ENCODE data around the gene FTH1. TPM values are rescaled to one million over a fixed set of nuclear protein-coding genes. Genes with fewer than 3 reads are reported as not detected.

The FTH1 gene
- total and polyA plus RNA-seq, 3 donors from 2014 or later, result 1,162 to 2,237 (median 1,419) TPM

DNA sequence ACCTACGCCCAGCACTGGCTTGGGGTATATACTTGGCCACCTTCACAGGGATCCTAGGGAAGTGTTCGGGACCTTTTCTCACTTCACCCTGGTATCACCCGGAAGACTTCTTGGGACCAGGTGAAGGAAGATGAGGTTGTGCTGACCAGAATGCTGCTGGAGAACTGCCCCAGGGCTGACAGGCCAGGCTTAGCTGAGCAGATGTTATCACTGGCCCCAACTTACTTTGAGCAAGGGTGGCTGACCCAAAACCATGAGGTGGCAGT is 4.5 kb downstream of the FTH1 start:
- Histone ChIP-seq H3K4me1 (peaks cover 38% of the 10 kb centered on the region), H3K27me3 (no peaks in the 10 kb centered on the region), H3K27ac (peak overlapping the region; percentile 68 to 100), H3K4me3 (no peak overlapping the region), H3K9me3 (no peaks in the 10 kb centered on the region), H3K36me3 (ENCODE audit: low read depth, missing control alignments) (no peaks in the 10 kb centered on the region)
- TF ChIP-seq, protein P1, sequence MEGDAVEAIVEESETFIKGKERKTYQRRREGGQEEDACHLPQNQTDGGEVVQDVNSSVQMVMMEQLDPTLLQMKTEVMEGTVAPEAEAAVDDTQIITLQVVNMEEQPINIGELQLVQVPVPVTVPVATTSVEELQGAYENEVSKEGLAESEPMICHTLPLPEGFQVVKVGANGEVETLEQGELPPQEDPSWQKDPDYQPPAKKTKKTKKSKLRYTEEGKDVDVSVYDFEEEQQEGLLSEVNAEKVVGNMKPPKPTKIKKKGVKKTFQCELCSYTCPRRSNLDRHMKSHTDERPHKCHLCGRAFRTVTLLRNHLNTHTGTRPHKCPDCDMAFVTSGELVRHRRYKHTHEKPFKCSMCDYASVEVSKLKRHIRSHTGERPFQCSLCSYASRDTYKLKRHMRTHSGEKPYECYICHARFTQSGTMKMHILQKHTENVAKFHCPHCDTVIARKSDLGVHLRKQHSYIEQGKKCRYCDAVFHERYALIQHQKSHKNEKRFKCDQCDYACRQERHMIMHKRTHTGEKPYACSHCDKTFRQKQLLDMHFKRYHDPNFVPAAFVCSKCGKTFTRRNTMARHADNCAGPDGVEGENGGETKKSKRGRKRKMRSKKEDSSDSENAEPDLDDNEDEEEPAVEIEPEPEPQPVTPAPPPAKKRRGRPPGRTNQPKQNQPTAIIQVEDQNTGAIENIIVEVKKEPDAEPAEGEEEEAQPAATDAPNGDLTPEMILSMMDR (IDR thresholded peaks at IDR 0.05), result no peak
- no peak for TF ChIP-seq POLR2A (IDR thresholded peaks at IDR 0.05)
- 93 to 96% methylated on average over 3 of the region's 3 CpGs for WGBS, 2 donors
- no peak for DNase-seq
- intact Hi-C loops (cut with DNase I; ENCODE audit: low total_unique reads), result no loop called here

DNA sequence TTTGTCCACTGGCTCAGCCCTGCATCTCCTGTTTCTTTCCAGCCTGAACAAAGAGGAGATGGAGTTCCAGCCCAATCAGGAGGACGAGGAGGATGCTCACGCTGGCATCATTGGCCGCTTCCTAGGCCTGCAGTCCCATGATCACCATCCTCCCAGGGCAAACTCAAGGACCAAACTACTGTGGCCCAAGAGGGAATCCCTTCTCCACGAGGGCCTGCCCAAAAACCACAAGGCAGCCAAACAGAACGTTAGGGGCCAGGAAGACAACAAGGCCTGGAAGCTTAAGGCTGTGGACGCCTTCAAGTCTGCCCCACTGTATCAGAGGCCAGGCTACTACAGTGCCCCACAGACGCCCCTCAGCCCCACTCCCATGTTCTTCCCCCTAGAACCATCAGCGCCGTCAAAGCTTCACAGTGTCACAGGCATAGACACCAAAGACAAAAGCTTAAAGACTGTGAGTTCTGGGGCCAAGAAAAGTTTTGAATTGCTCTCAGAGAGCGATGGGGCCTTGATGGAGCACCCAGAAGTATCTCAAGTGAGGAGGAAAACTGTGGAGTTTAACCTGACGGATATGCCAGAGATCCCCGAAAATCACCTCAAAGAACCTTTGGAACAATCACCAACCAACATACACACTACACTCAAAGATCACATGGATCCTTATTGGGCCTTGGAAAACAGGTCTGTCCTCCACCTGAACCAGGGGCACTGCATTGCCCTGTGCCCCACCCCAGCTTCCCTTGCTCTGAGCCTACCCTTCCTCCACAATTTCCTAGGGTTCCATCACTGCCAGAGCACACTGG is 5.0 kb downstream of the FTH1 start:
- H3K4me1 ChIP-seq, result peaks cover 38% of the 10 kb centered on the region
- no peaks in the 10 kb centered on the region for H3K27me3 ChIP-seq
- H3K9me3 ChIP-seq, result no peaks in the 10 kb centered on the region
- H3K36me3 ChIP-seq (ENCODE audit: low read depth, missing control alignments), result no peaks in the 10 kb centered on the region
- WGBS, 2 donors, result 79 to 80% methylated on average over 11 to 12 of the region's 12 CpGs
- H3K4me3 ChIP-seq, result no peak overlapping the region
- H3K27ac ChIP-seq, result peak overlapping the region; percentile 76 to 100
- intact Hi-C loops (cut with DNase I; ENCODE audit: low total_unique reads), result no loop called here
- no peak for DNase-seq
- TF ChIP-seq, protein P1 (IDR thresholded peaks at IDR 0.05), result no peak
- no peak for TF ChIP-seq POLR2A (IDR thresholded peaks at IDR 0.05)

DNA sequence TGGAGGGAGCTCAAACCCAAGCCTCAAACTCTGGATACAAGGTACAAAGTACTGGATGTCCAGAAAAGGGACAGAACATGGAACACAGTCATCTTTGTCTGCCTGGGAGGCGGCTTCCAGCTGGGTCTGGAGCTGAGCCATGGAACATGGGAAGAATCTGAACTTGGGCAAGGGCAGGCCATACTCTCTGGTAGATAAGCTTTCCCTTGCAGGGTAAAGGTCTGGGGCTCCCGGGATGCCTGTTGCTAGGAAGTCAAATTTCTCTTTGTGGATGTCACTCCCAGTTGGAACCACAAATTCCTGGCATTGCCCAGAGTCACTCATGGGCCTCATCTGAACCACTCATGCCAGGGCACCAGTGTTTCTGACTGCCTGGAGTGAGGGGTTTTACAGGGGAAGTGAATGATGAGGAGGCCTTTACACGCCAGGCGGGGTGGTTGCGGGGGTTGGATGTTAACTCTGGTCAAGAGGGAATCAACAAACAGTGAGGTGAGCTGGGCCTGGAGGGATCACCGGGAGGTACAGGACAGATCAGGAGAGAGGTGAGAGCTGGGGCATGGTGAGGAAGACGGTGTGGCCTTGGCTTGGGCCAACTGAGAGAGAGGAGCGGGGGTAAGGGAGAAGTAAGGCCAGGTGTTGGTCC is 5.7 kb downstream of the FTH1 start:
- no peaks in the 10 kb centered on the region for H3K9me3 ChIP-seq
- H3K36me3 ChIP-seq (ENCODE audit: low read depth, missing control alignments), result no peaks in the 10 kb centered on the region
- H3K4me3 ChIP-seq, result no peak overlapping the region
- H3K27me3 ChIP-seq, result no peaks in the 10 kb centered on the region
- WGBS, 2 donors, result 67 to 78% methylated on average over 8 of the region's 8 CpGs
- peak overlapping the region; percentile 76 to 100 for H3K27ac ChIP-seq
- peak; percentile 87 for DNase-seq
- no peak for TF ChIP-seq POLR2A (IDR thresholded peaks at IDR 0.05)
- TF ChIP-seq, protein P1 (IDR thresholded peaks at IDR 0.05), result no peak
- peaks cover 38% of the 10 kb centered on the region for H3K4me1 ChIP-seq
- intact Hi-C loops (cut with DNase I; ENCODE audit: low total_unique reads), result no loop called here

DNA sequence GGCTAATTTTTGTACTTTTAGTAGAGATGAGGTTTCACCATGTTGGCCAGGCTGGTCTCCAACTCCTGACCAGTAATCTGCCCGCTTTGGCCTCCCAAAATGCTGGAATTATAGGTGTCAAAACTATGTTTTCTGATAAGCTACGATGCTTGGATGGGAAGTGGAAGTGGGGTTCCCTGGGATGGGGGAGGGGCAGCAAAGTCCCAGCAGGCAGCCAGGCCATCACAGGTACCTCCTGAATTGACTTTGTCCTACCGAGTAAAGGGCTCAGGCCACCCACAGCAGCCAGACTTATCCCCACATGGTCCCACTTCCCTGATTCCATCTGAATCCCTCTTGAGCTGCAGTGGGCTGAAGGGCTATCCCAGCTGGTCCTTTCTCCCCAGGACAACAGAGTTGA is 6.9 kb downstream of the FTH1 start:
- intact Hi-C loops (cut with DNase I; ENCODE audit: low total_unique reads), result no loop called here
- no peaks in the 10 kb centered on the region for H3K36me3 ChIP-seq (ENCODE audit: low read depth, missing control alignments)
- H3K4me3 ChIP-seq, result no peak overlapping the region
- DNase-seq, result peak; percentile 9
- no peaks in the 10 kb centered on the region for H3K9me3 ChIP-seq
- H3K4me1 ChIP-seq, result peaks cover 39% of the 10 kb centered on the region
- H3K27me3 ChIP-seq, result no peaks in the 10 kb centered on the region
- 78 to 88% methylated on average over 3 of the region's 3 CpGs for WGBS, 2 donors
- H3K27ac ChIP-seq, result peak overlapping the region in 1 of 2 donors; percentile 100
- no peak for TF ChIP-seq POLR2A (IDR thresholded peaks at IDR 0.05)
- TF ChIP-seq, protein P1 (IDR thresholded peaks at IDR 0.05), result no peak
